ENCODE measurements around the gene MARCKSL1. TPM values are rescaled to one million over a fixed set of nuclear protein-coding genes. Genes with fewer than 3 reads are reported as not detected.

The MARCKSL1 gene
- total and polyA plus RNA-seq, 4 donors: 13.0 to 29.5 (median 18.4) TPM

DNA sequence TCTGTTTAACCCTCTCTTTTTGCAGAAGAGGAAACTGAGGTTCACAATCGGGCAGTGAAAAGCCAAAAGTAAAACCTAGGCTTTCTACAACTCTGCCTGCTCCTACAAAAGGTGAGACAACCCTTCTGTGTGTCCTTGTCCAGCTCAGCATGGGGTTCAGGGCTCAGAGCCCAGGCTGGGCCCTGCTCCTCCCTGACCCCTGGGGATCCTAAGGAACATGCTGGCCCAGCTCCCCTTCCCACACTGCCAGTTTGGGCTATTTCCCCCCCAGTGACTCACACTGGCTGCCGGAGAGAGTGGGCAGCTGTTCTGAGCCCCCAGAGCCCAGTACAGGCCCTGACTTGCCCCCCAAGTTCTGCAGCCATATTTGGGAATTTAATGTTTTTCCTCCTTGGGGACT is 17.4 kb upstream of the MARCKSL1 start:
- H3K27ac ChIP-seq (ENCODE audit: low read depth in 1 of 2, low read length in 2 of 2): peak overlapping the region; percentile 40 to 45
- no peaks in the 10 kb centered on the region for H3K9me3 ChIP-seq (ENCODE audit: control insufficient read depth in 4 of 4, low read length in 3 of 4)
- no peak overlapping the region for H3K9ac ChIP-seq (ENCODE audit: low read depth in 1 of 2, low read length in 2 of 2)
- no peaks in the 10 kb centered on the region for H3K36me3 ChIP-seq (ENCODE audit: control insufficient read depth in 4 of 4, insufficient read depth in 3 of 4, low read depth in 1 of 4, low read length in 3 of 4)
- DNase-seq (ENCODE audit: low spot score): no peak
- 76% methylated on average over 2 of the region's 2 CpGs for WGBS
- H3K27me3 ChIP-seq (ENCODE audit: control insufficient read depth in 4 of 4, insufficient read depth in 4 of 4, low read length in 3 of 4): no peaks in the 10 kb centered on the region
- no peak overlapping the region for H3K4me3 ChIP-seq (ENCODE audit: low read depth in 1 of 3, low read length in 3 of 3)
- peaks cover 7 to 40% (median 22%) of the 10 kb centered on the region in 4 donors for H3K4me1 ChIP-seq (ENCODE audit: control insufficient read depth in 4 of 4, insufficient read depth in 4 of 4, low read length in 3 of 4)
- TF ChIP-seq, protein P1, sequence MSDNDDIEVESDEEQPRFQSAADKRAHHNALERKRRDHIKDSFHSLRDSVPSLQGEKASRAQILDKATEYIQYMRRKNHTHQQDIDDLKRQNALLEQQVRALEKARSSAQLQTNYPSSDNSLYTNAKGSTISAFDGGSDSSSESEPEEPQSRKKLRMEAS (IDR thresholded peaks at IDR 0.05): no peak
- TF ChIP-seq RXRA (IDR thresholded peaks at IDR 0.05): no peak
- TF ChIP-seq, protein P2, sequence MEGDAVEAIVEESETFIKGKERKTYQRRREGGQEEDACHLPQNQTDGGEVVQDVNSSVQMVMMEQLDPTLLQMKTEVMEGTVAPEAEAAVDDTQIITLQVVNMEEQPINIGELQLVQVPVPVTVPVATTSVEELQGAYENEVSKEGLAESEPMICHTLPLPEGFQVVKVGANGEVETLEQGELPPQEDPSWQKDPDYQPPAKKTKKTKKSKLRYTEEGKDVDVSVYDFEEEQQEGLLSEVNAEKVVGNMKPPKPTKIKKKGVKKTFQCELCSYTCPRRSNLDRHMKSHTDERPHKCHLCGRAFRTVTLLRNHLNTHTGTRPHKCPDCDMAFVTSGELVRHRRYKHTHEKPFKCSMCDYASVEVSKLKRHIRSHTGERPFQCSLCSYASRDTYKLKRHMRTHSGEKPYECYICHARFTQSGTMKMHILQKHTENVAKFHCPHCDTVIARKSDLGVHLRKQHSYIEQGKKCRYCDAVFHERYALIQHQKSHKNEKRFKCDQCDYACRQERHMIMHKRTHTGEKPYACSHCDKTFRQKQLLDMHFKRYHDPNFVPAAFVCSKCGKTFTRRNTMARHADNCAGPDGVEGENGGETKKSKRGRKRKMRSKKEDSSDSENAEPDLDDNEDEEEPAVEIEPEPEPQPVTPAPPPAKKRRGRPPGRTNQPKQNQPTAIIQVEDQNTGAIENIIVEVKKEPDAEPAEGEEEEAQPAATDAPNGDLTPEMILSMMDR (IDR thresholded peaks at IDR 0.05; ENCODE audit: low read depth, low read length, missing input control): no peak
- no peak for TF ChIP-seq JUND (IDR thresholded peaks at IDR 0.05)
- TF ChIP-seq, protein P3, sequence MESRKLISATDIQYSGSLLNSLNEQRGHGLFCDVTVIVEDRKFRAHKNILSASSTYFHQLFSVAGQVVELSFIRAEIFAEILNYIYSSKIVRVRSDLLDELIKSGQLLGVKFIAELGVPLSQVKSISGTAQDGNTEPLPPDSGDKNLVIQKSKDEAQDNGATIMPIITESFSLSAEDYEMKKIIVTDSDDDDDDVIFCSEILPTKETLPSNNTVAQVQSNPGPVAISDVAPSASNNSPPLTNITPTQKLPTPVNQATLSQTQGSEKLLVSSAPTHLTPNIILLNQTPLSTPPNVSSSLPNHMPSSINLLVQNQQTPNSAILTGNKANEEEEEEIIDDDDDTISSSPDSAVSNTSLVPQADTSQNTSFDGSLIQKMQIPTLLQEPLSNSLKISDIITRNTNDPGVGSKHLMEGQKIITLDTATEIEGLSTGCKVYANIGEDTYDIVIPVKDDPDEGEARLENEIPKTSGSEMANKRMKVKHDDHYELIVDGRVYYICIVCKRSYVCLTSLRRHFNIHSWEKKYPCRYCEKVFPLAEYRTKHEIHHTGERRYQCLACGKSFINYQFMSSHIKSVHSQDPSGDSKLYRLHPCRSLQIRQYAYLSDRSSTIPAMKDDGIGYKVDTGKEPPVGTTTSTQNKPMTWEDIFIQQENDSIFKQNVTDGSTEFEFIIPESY (IDR thresholded peaks at IDR 0.05): no peak
- no peak for TF ChIP-seq YY1 (IDR thresholded peaks at IDR 0.05)
- TF ChIP-seq NR2F2 (IDR thresholded peaks at IDR 0.05): no peak
- TF ChIP-seq, protein P4, sequence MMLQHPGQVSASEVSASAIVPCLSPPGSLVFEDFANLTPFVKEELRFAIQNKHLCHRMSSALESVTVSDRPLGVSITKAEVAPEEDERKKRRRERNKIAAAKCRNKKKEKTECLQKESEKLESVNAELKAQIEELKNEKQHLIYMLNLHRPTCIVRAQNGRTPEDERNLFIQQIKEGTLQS (IDR thresholded peaks at IDR 0.05): no peak
- TF ChIP-seq HNF4G (IDR thresholded peaks at IDR 0.05): no peak
- no peak for TF ChIP-seq GABPA (IDR thresholded peaks at IDR 0.05 in 1 of 2, conservative IDR thresholded peaks at IDR 0.05 in 1 of 2)

DNA sequence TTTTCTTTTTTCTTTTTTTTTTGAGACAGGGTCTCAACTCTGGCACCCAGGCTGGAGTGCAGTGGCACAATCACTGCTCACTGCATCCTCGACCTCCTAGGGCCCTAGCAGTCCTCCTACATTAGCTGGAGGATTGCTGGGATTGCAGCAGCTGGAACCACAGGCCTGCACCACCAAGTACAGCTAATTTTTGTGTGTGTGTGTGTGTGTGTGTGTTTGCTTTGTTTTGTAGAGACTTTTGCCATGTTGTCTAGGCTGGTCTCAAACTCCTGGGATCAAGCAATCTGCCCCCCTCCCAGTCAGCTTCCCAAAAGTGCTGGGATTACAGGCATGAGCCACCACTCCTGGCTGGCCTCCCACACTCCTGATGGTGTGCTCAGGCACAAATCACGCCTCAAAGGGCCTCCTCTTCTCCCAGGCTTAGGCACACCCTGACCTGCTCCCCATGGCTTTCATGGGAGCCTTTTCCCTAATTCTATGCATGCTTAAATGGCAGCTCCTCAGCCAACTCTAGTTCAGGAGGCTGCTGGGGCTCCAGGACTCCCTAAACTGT is 16.9 kb upstream of the MARCKSL1 start:
- TF ChIP-seq, protein P5, sequence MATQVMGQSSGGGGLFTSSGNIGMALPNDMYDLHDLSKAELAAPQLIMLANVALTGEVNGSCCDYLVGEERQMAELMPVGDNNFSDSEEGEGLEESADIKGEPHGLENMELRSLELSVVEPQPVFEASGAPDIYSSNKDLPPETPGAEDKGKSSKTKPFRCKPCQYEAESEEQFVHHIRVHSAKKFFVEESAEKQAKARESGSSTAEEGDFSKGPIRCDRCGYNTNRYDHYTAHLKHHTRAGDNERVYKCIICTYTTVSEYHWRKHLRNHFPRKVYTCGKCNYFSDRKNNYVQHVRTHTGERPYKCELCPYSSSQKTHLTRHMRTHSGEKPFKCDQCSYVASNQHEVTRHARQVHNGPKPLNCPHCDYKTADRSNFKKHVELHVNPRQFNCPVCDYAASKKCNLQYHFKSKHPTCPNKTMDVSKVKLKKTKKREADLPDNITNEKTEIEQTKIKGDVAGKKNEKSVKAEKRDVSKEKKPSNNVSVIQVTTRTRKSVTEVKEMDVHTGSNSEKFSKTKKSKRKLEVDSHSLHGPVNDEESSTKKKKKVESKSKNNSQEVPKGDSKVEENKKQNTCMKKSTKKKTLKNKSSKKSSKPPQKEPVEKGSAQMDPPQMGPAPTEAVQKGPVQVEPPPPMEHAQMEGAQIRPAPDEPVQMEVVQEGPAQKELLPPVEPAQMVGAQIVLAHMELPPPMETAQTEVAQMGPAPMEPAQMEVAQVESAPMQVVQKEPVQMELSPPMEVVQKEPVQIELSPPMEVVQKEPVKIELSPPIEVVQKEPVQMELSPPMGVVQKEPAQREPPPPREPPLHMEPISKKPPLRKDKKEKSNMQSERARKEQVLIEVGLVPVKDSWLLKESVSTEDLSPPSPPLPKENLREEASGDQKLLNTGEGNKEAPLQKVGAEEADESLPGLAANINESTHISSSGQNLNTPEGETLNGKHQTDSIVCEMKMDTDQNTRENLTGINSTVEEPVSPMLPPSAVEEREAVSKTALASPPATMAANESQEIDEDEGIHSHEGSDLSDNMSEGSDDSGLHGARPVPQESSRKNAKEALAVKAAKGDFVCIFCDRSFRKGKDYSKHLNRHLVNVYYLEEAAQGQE (IDR thresholded peaks at IDR 0.05): no peak
- no peak for TF ChIP-seq RXRA (IDR thresholded peaks at IDR 0.05)
- TF ChIP-seq, protein P1 (IDR thresholded peaks at IDR 0.05): no peak
- TF ChIP-seq FOXA1 (IDR thresholded peaks at IDR 0.05): no peak
- TF ChIP-seq, protein P2 (IDR thresholded peaks at IDR 0.05; ENCODE audit: low read depth, low read length, missing input control): no peak
- TF ChIP-seq HNF4A (conservative IDR thresholded peaks at IDR 0.05): no peak
- TF ChIP-seq GABPA (IDR thresholded peaks at IDR 0.05 in 1 of 2, conservative IDR thresholded peaks at IDR 0.05 in 1 of 2): no peak
- TF ChIP-seq RAD21 (IDR thresholded peaks at IDR 0.05): no peak
- TF ChIP-seq FOXA2 (IDR thresholded peaks at IDR 0.05): no peak
- TF ChIP-seq JUND (IDR thresholded peaks at IDR 0.05): no peak
- no peak for TF ChIP-seq EGR1 (IDR thresholded peaks at IDR 0.05; ENCODE audit: low read depth in 2 of 2)
- TF ChIP-seq HNF4G (IDR thresholded peaks at IDR 0.05): no peak
- no peak for TF ChIP-seq NR2F2 (IDR thresholded peaks at IDR 0.05)
- Histone ChIP-seq H3K27ac (ENCODE audit: low read depth in 1 of 2, low read length in 2 of 2) (peak overlapping the region; percentile 40 to 45), H3K9ac (ENCODE audit: low read depth in 1 of 2, low read length in 2 of 2) (no peak overlapping the region), H3K4me3 (ENCODE audit: low read depth in 1 of 3, low read length in 3 of 3) (no peak overlapping the region), H3K9me3 (ENCODE audit: control insufficient read depth in 4 of 4, low read length in 3 of 4) (no peaks in the 10 kb centered on the region), H3K36me3 (ENCODE audit: control insufficient read depth in 4 of 4, insufficient read depth in 3 of 4, low read depth in 1 of 4, low read length in 3 of 4) (no peaks in the 10 kb centered on the region), H3K4me1 (ENCODE audit: control insufficient read depth in 4 of 4, insufficient read depth in 4 of 4, low read length in 3 of 4) (peaks cover 7 to 39% (median 18%) of the 10 kb centered on the region in 4 donors), H3K27me3 (ENCODE audit: control insufficient read depth in 4 of 4, insufficient read depth in 4 of 4, low read length in 3 of 4) (no peaks in the 10 kb centered on the region)
- DNase-seq (ENCODE audit: low spot score): no peak
- WGBS: 90% methylated on average over 2 of the region's 2 CpGs

All from liver (tissue), 9 donors.